Astrocyte (in vitro differentiated cells and primary cell): ENCODE results near the gene WDR47.

Experiments
- EZH2 ChIP-seq: IDR thresholded peaks from 2 replicates; pipeline ENCODE4 v1.6.1; 2012; ENCODE audit warnings: mild to moderate bottlenecking, low read length, inconsistent platforms; ENCODE audit not compliant: insufficient read depth
- TF ChIP-seq, protein P1 (sequence below): IDR thresholded peaks from 2 replicates; pipeline ENCODE4 v1.5.1; 2011; ENCODE audit warnings: low read depth, mild to moderate bottlenecking, inconsistent platforms, low read length, moderate library complexity; ENCODE audit not compliant: insufficient read depth

DNA sequence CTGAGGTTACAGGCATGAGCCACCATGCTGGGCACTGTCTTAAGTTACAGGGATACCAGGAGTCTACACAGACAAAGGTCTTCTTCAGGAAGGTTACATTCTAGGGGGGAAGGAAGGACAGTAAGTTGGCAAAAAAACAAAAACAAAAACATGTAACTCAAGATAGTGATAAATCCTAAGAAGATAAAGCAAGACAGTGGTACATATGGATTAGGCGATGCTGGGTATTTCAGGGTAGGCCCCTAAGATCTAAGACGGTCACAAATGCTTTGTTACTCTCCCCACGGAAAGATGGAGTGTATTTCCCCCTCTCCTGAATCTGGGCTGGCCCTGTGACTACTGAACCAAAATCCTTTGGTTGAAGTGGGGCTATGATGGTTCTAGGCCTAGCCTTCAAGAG lies 86.8 kb downstream of the WDR47 start:
- TF ChIP-seq, protein P1, sequence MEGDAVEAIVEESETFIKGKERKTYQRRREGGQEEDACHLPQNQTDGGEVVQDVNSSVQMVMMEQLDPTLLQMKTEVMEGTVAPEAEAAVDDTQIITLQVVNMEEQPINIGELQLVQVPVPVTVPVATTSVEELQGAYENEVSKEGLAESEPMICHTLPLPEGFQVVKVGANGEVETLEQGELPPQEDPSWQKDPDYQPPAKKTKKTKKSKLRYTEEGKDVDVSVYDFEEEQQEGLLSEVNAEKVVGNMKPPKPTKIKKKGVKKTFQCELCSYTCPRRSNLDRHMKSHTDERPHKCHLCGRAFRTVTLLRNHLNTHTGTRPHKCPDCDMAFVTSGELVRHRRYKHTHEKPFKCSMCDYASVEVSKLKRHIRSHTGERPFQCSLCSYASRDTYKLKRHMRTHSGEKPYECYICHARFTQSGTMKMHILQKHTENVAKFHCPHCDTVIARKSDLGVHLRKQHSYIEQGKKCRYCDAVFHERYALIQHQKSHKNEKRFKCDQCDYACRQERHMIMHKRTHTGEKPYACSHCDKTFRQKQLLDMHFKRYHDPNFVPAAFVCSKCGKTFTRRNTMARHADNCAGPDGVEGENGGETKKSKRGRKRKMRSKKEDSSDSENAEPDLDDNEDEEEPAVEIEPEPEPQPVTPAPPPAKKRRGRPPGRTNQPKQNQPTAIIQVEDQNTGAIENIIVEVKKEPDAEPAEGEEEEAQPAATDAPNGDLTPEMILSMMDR = no peak
- no peak for TF ChIP-seq EZH2
